Neutrophil (primary cell): Measurements from ENCODE around the gene VRTN.
"Not testable (repeated sequence)": the region's sequence is repeated elsewhere in the genome, so short reads cannot be mapped to it uniquely, and the experiment has no call there.

Experiments
- H3K27ac ChIP-seq: fragments of 200-600 bp; sonication (generic); 2 replicates; pipeline ENCODE4 v1.5.1; 2016; ENCODE audit warnings: mild to moderate bottlenecking, moderate library complexity
- H3K27me3 ChIP-seq: fragments of 200-600 bp; sonication (generic); 2 replicates; pipeline ENCODE4 v1.6.0; 2016; ENCODE audit warnings: mild to moderate bottlenecking
- H3K36me3 ChIP-seq: fragments of 200-600 bp; sonication (generic); 2 replicates; pipeline ENCODE4 v1.5.1; 2017
- H3K4me1 ChIP-seq, 2 experiments: fragments of 200-600 bp in 1 of 2; sonication (generic) in 1 of 2; 1 replicate in 1 of 2; 2 replicates in 1 of 2; pipeline versions ENCODE4 v1.5.1 to v1.6.1; 2013 to 2016; ENCODE audit warnings: low read depth in 1 of 2, low read length in 1 of 2, mild to moderate bottlenecking in 1 of 2, moderate library complexity in 1 of 2; ENCODE audit not compliant: control insufficient read depth in 1 of 2, insufficient read depth in 1 of 2
- H3K4me3 ChIP-seq, 2 experiments: fragments of 200-600 bp in 1 of 2; sonication (generic) in 1 of 2; 1 replicate in 1 of 2; 2 replicates in 1 of 2; pipeline ENCODE4 v1.5.1; 2013 to 2016; ENCODE audit warnings: low read depth in 1 of 2, low read length in 1 of 2, mild to moderate bottlenecking in 1 of 2, moderate library complexity in 1 of 2
- H3K9me3 ChIP-seq: fragments of 200-600 bp; sonication (generic); 2 replicates; pipeline ENCODE4 v1.5.1; 2016
- TF ChIP-seq, protein P1 (sequence below): fragments of 200-600 bp; sonication (generic); IDR thresholded peaks from 2 replicates; pipeline ENCODE4 v1.5.1; 2016; ENCODE audit warnings: antibody characterized with exemption

Gene VRTN

DNA sequence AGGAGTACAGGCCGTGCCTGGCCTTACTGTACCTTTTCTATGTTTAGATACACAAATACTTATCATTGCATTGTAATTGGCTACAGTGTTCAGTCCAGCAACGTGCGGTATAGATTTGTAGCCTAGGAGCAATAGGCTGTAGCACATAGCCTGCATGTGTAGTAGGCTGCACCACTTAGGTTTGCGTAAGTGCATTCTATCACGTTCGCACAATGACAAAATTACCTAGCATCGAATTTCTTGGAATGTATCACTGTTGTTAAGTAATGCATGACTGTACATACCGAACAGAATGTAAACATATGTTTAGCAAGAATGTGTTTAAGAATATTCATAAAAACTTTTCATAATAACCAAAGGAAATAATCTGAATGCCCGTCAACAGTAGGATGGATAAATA lies 31.9 kb downstream of the VRTN start:
- TF ChIP-seq, protein P1, sequence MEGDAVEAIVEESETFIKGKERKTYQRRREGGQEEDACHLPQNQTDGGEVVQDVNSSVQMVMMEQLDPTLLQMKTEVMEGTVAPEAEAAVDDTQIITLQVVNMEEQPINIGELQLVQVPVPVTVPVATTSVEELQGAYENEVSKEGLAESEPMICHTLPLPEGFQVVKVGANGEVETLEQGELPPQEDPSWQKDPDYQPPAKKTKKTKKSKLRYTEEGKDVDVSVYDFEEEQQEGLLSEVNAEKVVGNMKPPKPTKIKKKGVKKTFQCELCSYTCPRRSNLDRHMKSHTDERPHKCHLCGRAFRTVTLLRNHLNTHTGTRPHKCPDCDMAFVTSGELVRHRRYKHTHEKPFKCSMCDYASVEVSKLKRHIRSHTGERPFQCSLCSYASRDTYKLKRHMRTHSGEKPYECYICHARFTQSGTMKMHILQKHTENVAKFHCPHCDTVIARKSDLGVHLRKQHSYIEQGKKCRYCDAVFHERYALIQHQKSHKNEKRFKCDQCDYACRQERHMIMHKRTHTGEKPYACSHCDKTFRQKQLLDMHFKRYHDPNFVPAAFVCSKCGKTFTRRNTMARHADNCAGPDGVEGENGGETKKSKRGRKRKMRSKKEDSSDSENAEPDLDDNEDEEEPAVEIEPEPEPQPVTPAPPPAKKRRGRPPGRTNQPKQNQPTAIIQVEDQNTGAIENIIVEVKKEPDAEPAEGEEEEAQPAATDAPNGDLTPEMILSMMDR: no peak
- Histone ChIP-seq H3K9me3 (no peaks in the 10 kb centered on the region), H3K4me3 (no peak overlapping the region), H3K36me3 (no peaks in the 10 kb centered on the region), H3K27ac (no peak overlapping the region), H3K27me3 (no peaks in the 10 kb centered on the region), H3K4me1 (no peaks in the 10 kb centered on the region)

DNA sequence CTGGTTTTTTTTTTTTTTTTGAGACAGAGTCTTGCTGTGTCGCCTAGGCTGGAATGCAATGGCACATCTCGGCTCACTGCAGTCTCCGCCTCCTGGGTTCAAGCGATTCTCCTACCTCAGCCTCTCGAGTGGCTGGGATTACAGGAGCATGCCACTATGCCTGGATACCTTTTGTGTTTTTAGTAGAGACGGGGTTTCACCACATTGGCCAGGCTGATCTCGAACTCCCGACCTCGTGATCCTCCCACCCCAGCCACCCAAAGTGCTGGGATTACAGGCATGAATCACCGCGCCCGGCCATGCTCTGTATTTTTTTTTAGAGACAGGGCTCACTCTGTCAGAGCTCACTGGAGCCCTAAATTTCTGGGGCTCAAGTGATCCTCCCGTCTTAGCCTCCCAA lies 32.6 kb downstream of the VRTN start:
- Histone ChIP-seq H3K36me3 (no peaks in the 10 kb centered on the region), H3K4me1 (no peaks in the 10 kb centered on the region), H3K27ac (no peak overlapping the region), H3K4me3 (no peak overlapping the region), H3K27me3 (no peaks in the 10 kb centered on the region), H3K9me3 (no peaks in the 10 kb centered on the region)
- TF ChIP-seq, protein P1: no peak

DNA sequence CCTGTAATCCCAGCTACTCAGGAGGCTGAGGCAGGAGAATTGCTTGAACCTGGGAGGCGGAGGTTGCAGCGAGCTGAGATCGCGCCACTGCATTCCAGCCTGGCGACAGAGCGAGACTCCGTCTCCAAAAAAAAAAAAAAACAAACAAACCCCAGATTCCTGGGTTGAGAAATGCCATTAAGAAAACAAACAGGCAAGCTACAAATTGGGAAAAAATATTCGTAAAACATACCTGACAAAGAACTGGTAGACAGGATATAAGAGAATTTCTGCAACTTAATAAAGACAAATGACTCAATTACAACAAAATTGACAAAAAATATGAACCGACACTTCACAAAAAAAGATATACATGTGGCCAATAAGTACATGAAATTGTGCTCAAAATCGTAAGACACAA lies 33.3 kb downstream of the VRTN start:
- H3K9me3 ChIP-seq, H3K36me3 ChIP-seq, H3K27ac ChIP-seq: not testable (repeated sequence)

GRCh38 chr14:74382231-74382630 lies 34.0 kb downstream of the VRTN start:
- TF ChIP-seq, protein P1: no peak

More for the DNA sequence above, 33.3 kb downstream of the VRTN start:
- not testable (repeated sequence) for H3K4me1 ChIP-seq, H3K4me3 ChIP-seq, H3K27me3 ChIP-seq

GRCh38 chr14:74389980-74390379 lies 41.7 kb downstream of the VRTN start:
- Histone ChIP-seq H3K4me1 (no peaks in the 10 kb centered on the region), H3K9me3 (no peaks in the 10 kb centered on the region), H3K27ac (no peak overlapping the region), H3K4me3 (no peak overlapping the region), H3K27me3 (no peaks in the 10 kb centered on the region), H3K36me3 (no peaks in the 10 kb centered on the region)
- TF ChIP-seq, protein P1: no peak

More at GRCh38 chr14:74382231-74382630, 34.0 kb downstream of the VRTN start:
- H3K4me3 ChIP-seq: no peak overlapping the region
- no peak overlapping the region for H3K27ac ChIP-seq
- no peaks in the 10 kb centered on the region for H3K27me3 ChIP-seq
- no peaks in the 10 kb centered on the region for H3K4me1 ChIP-seq
- H3K36me3 ChIP-seq: no peaks in the 10 kb centered on the region
- no peaks in the 10 kb centered on the region for H3K9me3 ChIP-seq

- not testable (repeated sequence) for H3K4me1 ChIP-seq, H3K4me3 ChIP-seq, H3K27ac ChIP-seq, H3K36me3 ChIP-seq, H3K9me3 ChIP-seq, H3K27me3 ChIP-seq
Observed at GRCh38 chr14:74390505-74390904, 42.2 kb downstream of the VRTN start.

- Histone ChIP-seq H3K4me1 (no peaks in the 10 kb centered on the region), H3K27me3 (no peaks in the 10 kb centered on the region), H3K36me3 (no peaks in the 10 kb centered on the region), H3K27ac (no peak overlapping the region), H3K9me3 (no peaks in the 10 kb centered on the region), H3K4me3 (no peak overlapping the region)
- TF ChIP-seq, protein P1: no peak
Observed at GRCh38 chr14:74391479-74391878, 43.2 kb downstream of the VRTN start.
